Gastrocnemius medialis (tissue), 4 donors: ENCODE data around the gene EFEMP2. TPM values are rescaled to one million over a fixed set of nuclear protein-coding genes. Genes with fewer than 3 reads are reported as not detected.

Source experiments
- ATAC-seq, 2 donors: fragments of 150-250 bp; one replicate each; pipeline ENCODE4 v1.9.1; 2016
- DNase-seq, 2 donors: peaks; one replicate each; pipeline ENCODE4 v3.0.0-alpha.2; 2019
- H3K27ac ChIP-seq, 4 donors: fragments of 200-600 bp; sonication (generic); 1 replicate in 1 of 4; 2 replicates in 3 of 4; pipeline ENCODE4 v1.5.1; 2016 to 2018; ENCODE audit warnings: mild to moderate bottlenecking in 2 of 4, moderate library complexity in 1 of 4
- H3K27me3 ChIP-seq, 3 donors: fragments of 200-600 bp; sonication (generic) in 2 of 3; 1 replicate in 1 of 3; 2 replicates in 2 of 3; pipeline versions ENCODE4 v1.5.1 to v1.6.0; 2016 to 2019; ENCODE audit warnings: mild to moderate bottlenecking in 1 of 3, moderate library complexity in 1 of 3
- H3K36me3 ChIP-seq, 2 donors: fragments of 200-600 bp; sonication (generic) in 1 of 2; one replicate each; pipeline ENCODE4 v1.5.1; 2017 to 2018
- H3K4me1 ChIP-seq, 2 donors: fragments of 200-600 bp; sonication (generic) in 1 of 2; one replicate each; pipeline ENCODE4 v1.5.1; 2016 to 2017; ENCODE audit warnings: mild to moderate bottlenecking in 2 of 2
- H3K4me3 ChIP-seq, 4 donors: fragments of 200-600 bp; sonication (generic) in 3 of 4; 1 replicate in 1 of 4; 2 replicates in 3 of 4; pipeline ENCODE4 v1.5.1; 2016 to 2019; ENCODE audit warnings: mild to moderate bottlenecking in 2 of 4
- H3K9me3 ChIP-seq, 3 donors: fragments of 200-600 bp; sonication (generic) in 2 of 3; 1 replicate in 1 of 3; 2 replicates in 2 of 3; pipeline ENCODE4 v1.5.1; 2016 to 2019
- POLR2A ChIP-seq, 2 donors: fragments of 450-650 bp; IDR thresholded peaks; one replicate each; pipeline ENCODE4 v1.6.1; 2017; ENCODE audit warnings: antibody characterized with exemption in 2 of 2, mild to moderate bottlenecking in 2 of 2, moderate library complexity in 2 of 2
- in situ Hi-C, 4 donors: fragments of 200-750 bp; cut with MboI; loops; one replicate each; pipeline versions ENCODE4 v1.15.0 to v1.8.0; 2017; ENCODE audit warnings: low sequenced_read_pairs in 4 of 4
- intact Hi-C: fragments of 100-400 bp; cut with DNase I; formaldehyde crosslinking; loops from one replicate; pipeline ENCODE4 v1.15.1; 2023; ENCODE audit warnings: low total_unique reads
- total RNA-seq, 4 donors: library from RNA; depleted of rRNA; stranded (reverse); fragments of >200 nt; gene quantifications; one replicate each; pipeline versions ENCODE4 v1.1.0 to v1.2.3, GENCODE V29; 2016
- TF ChIP-seq, protein P1 (sequence below), 5 experiments: fragments of 450-650 bp in 3 of 5; fragments of 200-600 bp in 2 of 5; sonication (generic) in 2 of 5; IDR thresholded peaks in 4 of 5; conservative IDR thresholded peaks in 1 of 5; 1 replicate in 4 of 5; 2 replicates in 1 of 5; pipeline ENCODE4 v1.5.1; 2016 to 2019; ENCODE audit warnings: antibody characterized with exemption in 5 of 5, mild to moderate bottlenecking in 3 of 5, moderate library complexity in 3 of 5

EFEMP2 gene
- total RNA-seq, 4 donors from 2014 or later, result 20.6 to 24.1 (median 22.9) TPM

DNA sequence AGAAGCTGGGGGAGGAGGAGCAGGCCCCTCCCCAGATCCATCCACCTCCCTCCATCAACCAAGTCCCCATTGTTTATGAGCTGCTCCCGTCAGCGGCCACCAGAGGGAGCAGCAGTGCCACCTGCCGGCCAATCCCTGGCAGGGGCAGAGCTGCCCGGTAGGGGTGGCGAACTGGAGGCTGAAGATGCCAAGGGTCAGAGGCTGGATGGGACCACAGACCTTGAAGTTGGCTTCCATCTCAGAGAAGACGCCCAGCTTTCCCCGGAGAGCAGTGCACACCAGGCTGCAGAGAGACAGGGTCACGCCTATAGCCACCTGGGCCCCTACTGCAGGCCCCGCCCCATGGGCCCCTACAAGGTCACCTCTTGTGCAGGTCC, 12.1 kb upstream of the EFEMP2 start:
- H3K9me3 ChIP-seq, result no peaks in the 10 kb centered on the region
- H3K4me1 ChIP-seq, result peaks cover 16 to 19% of the 10 kb centered on the region in 2 donors
- TF ChIP-seq POLR2A (IDR thresholded peaks at IDR 0.05), result no peak
- TF ChIP-seq, protein P1, sequence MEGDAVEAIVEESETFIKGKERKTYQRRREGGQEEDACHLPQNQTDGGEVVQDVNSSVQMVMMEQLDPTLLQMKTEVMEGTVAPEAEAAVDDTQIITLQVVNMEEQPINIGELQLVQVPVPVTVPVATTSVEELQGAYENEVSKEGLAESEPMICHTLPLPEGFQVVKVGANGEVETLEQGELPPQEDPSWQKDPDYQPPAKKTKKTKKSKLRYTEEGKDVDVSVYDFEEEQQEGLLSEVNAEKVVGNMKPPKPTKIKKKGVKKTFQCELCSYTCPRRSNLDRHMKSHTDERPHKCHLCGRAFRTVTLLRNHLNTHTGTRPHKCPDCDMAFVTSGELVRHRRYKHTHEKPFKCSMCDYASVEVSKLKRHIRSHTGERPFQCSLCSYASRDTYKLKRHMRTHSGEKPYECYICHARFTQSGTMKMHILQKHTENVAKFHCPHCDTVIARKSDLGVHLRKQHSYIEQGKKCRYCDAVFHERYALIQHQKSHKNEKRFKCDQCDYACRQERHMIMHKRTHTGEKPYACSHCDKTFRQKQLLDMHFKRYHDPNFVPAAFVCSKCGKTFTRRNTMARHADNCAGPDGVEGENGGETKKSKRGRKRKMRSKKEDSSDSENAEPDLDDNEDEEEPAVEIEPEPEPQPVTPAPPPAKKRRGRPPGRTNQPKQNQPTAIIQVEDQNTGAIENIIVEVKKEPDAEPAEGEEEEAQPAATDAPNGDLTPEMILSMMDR (IDR thresholded peaks at IDR 0.05 in 4 of 5, conservative IDR thresholded peaks at IDR 0.05 in 1 of 5), result peak; percentile 98 to 99 (median 99)
- intact Hi-C loops (loop anchor here (1.0 kb wide), 1 partner anchor 105 kb away; no protein-coding TSS in a partner anchor), in situ Hi-C loops (loop anchor here (5.0 to 10.0 kb wide), 4 partner anchors 80 to 110 kb away; partner anchors contain the start of gene SART1 (in 1 of the 4))
- H3K27me3 ChIP-seq, result no peaks in the 10 kb centered on the region
- DNase-seq (peak in 1 of 2 donors; percentile 61), ATAC-seq (peak in 1 of 2 donors; percentile 19)
- H3K27ac ChIP-seq, result no peak overlapping the region
- peaks cover 0 to 44% of the 10 kb centered on the region in 2 donors for H3K36me3 ChIP-seq
- no peak overlapping the region for H3K4me3 ChIP-seq

DNA sequence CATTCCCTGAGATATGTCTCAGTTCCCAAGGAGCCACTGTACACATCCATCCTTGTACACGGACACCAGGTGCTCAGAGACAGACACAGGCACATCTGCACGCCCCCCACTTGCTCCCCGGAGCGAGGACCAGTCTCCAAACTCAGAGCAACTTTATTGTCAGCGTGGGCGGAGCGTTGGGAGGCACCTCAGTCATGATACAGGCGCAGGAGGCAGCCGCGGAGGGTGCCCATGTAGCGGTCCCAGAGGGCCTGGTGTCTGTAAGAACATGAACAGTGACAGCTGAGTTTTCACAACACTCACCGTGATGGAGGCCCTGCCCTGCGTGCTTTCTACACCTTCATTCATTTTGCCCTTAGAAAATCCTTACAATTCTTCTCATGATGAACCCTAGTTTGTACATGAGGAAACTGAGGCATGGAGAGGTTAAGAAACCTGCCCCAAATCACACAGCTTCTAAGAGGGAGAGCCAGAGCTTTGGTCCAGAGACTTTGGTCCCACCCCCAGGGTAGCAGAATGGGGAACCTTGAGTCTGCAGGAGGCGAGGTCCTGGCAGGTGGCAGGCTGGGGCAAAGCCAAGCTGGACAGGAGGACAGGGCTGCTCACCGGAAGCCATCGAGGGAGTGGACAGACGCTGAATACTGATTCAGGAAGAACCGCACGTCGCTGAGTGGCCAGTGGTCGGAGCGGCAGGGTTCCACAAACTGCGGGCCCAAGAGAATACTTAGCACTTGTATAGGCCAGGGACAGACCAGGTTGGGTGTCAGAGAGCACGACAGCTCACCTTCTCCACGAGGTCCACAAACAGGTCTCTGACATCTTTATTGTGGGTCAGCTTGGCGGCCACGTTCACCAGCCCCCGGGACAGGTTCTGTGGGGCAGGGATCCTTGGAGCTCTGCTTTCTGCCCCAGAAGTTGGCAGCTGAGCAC, 11.5 kb upstream of the EFEMP2 start:
- no peak for DNase-seq

GRCh38 chr11:65883058-65883761, 10.6 kb upstream of the EFEMP2 start:
- H3K27ac ChIP-seq, result no peak overlapping the region
- in situ Hi-C loops (loop anchor here (5.0 to 10.0 kb wide), 4 partner anchors 82 to 112 kb away; partner anchors contain the start of gene SART1 (in 1 of the 4)), intact Hi-C loops (no loop called here)
- ATAC-seq, result no peak
- TF ChIP-seq POLR2A (IDR thresholded peaks at IDR 0.05), result no peak
- TF ChIP-seq, protein P1 (IDR thresholded peaks at IDR 0.05 in 4 of 5, conservative IDR thresholded peaks at IDR 0.05 in 1 of 5), result no peak
- no peaks in the 10 kb centered on the region for H3K27me3 ChIP-seq
- H3K4me3 ChIP-seq, result no peak overlapping the region
- peaks cover 0 to 44% of the 10 kb centered on the region in 2 donors for H3K36me3 ChIP-seq
- no peaks in the 10 kb centered on the region for H3K9me3 ChIP-seq
- no peak for DNase-seq
- H3K4me1 ChIP-seq, result peaks cover 8 to 9% of the 10 kb centered on the region in 2 donors

More for the DNA sequence above, 11.5 kb upstream of the EFEMP2 start:
- no peaks in the 10 kb centered on the region for H3K27me3 ChIP-seq
- no peaks in the 10 kb centered on the region for H3K9me3 ChIP-seq
- intact Hi-C loops (loop anchor here (1.0 kb wide), 1 partner anchor 105 kb away; no protein-coding TSS in a partner anchor), in situ Hi-C loops (loop anchor here (5.0 to 10.0 kb wide), 4 partner anchors 81 to 111 kb away; partner anchors contain the start of gene SART1 (in 1 of the 4))
- TF ChIP-seq, protein P1 (IDR thresholded peaks at IDR 0.05 in 4 of 5, conservative IDR thresholded peaks at IDR 0.05 in 1 of 5), result no peak
- no peak for TF ChIP-seq POLR2A (IDR thresholded peaks at IDR 0.05)
- H3K27ac ChIP-seq, result no peak overlapping the region
- no peak overlapping the region for H3K4me3 ChIP-seq
- peaks cover 10 to 13% of the 10 kb centered on the region in 2 donors for H3K4me1 ChIP-seq
- no peak for ATAC-seq
- H3K36me3 ChIP-seq, result peaks cover 0 to 44% of the 10 kb centered on the region in 2 donors

- in situ Hi-C loops (loop anchor here (5.0 to 10.0 kb wide), 4 partner anchors 82 to 112 kb away; partner anchors contain the start of gene SART1 (in 1 of the 4)), intact Hi-C loops (no loop called here)
- TF ChIP-seq, protein P1 (IDR thresholded peaks at IDR 0.05 in 4 of 5, conservative IDR thresholded peaks at IDR 0.05 in 1 of 5), result no peak
- TF ChIP-seq POLR2A (IDR thresholded peaks at IDR 0.05), result no peak
- H3K9me3 ChIP-seq, result no peaks in the 10 kb centered on the region
- no peak for DNase-seq
- H3K4me3 ChIP-seq, result no peak overlapping the region
- H3K4me1 ChIP-seq, result peaks cover 2 to 4% of the 10 kb centered on the region in 2 donors
- H3K27ac ChIP-seq, result no peak overlapping the region
- peaks cover 0 to 44% of the 10 kb centered on the region in 2 donors for H3K36me3 ChIP-seq
- no peaks in the 10 kb centered on the region for H3K27me3 ChIP-seq
- ATAC-seq, result no peak
Measured at GRCh38 chr11:65882120-65883057, 9.8 kb upstream of the EFEMP2 start.
